Activated T-helper 1 cell treated with anti-CD3 and anti-CD28 coated beads, Interleukin-2, amount 50 U/mL, for 16 hours (primary cell): Measurements from ENCODE around the gene BAIAP2L1.

ENCODE experiments used
- DNase-seq, 2 donors: peaks; one replicate each; pipeline ENCODE4 v3.0.0-alpha.2; 2020; ENCODE audit warnings: low read depth in 1 of 2, low spot score in 1 of 2

BAIAP2L1 gene

GRCh38 chr7:98294798-98295382 is 106.0 kb downstream of the BAIAP2L1 start:
- DNase-seq: no peak

- DNase-seq: no peak
These were observed 106.6 kb downstream of the BAIAP2L1 start for GRCh38 chr7:98294326-98294725.

GRCh38 chr7:98293746-98294145 is 107.1 kb downstream of the BAIAP2L1 start:
- DNase-seq: no peak

GRCh38 chr7:98293265-98293664 is 107.6 kb downstream of the BAIAP2L1 start:
- no peak for DNase-seq

- no peak for DNase-seq
These were observed 109.2 kb downstream of the BAIAP2L1 start for GRCh38 chr7:98291717-98292116.

GRCh38 chr7:98289333-98289875 is 111.5 kb downstream of the BAIAP2L1 start:
- no peak for DNase-seq

GRCh38 chr7:98288064-98288823 is 112.6 kb downstream of the BAIAP2L1 start:
- DNase-seq: no peak

GRCh38 chr7:98287486-98287959 is 113.4 kb downstream of the BAIAP2L1 start:
- no peak for DNase-seq

- DNase-seq: no peak
These were observed 114.0 kb downstream of the BAIAP2L1 start for GRCh38 chr7:98286701-98287485.

- no peak for DNase-seq
These were observed 114.8 kb downstream of the BAIAP2L1 start for GRCh38 chr7:98286093-98286539.

GRCh38 chr7:98285157-98286092 is 115.5 kb downstream of the BAIAP2L1 start:
- DNase-seq: no peak

GRCh38 chr7:98284335-98285036 is 116.4 kb downstream of the BAIAP2L1 start:
- DNase-seq: no peak

GRCh38 chr7:98283887-98284222 is 117.0 kb downstream of the BAIAP2L1 start:
- DNase-seq: no peak

- no peak for DNase-seq
These were observed 117.6 kb downstream of the BAIAP2L1 start for GRCh38 chr7:98283127-98283886.

- DNase-seq: no peak
These were observed 118.2 kb downstream of the BAIAP2L1 start for GRCh38 chr7:98282703-98283102.

- DNase-seq: no peak
These were observed 118.9 kb downstream of the BAIAP2L1 start for GRCh38 chr7:98281757-98282606.

GRCh38 chr7:98280791-98281756 is 119.8 kb downstream of the BAIAP2L1 start, which contains the start of gene BRI3:
Gene BRI3 (plus strand): TSS chr7:98281686. CDS start chr7:98281796, 110 bp downstream.
- DNase-seq: peak; percentile 86 to 88
